Measurements from ENCODE around the gene FRMPD2. TPM values are rescaled to one million over a fixed set of nuclear protein-coding genes. Genes with fewer than 3 reads are reported as not detected.

Gene FRMPD2
- total RNA-seq, 1 donor, result not detected

DNA sequence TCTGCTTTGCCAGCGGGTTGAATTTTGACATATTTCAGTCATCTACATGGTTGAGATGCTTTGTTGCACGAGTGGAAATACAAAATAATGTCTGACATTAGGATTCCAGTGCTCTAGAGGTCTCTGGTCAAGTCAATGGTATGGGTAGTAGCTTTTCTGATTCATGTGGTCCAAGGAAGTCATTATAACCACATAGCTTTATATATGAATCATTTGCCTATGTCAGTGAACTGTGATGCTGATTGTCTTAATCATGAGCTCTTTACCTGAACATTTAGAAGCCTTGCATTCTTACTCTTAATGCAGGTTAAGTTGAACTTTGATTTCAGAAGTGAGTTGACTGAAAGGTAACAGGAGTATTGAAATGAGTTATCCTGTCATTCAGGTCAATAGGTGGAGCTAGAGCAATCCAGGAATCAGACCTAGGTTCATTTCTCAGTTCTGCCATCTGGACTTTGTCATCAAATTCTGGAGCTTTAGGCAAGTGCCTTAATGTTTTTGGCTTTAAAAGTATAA is 35.3 kb upstream of the FRMPD2 start:
- DNase-seq (ENCODE audit: low read depth), result peak; percentile 43
- TF ChIP-seq, protein P1, sequence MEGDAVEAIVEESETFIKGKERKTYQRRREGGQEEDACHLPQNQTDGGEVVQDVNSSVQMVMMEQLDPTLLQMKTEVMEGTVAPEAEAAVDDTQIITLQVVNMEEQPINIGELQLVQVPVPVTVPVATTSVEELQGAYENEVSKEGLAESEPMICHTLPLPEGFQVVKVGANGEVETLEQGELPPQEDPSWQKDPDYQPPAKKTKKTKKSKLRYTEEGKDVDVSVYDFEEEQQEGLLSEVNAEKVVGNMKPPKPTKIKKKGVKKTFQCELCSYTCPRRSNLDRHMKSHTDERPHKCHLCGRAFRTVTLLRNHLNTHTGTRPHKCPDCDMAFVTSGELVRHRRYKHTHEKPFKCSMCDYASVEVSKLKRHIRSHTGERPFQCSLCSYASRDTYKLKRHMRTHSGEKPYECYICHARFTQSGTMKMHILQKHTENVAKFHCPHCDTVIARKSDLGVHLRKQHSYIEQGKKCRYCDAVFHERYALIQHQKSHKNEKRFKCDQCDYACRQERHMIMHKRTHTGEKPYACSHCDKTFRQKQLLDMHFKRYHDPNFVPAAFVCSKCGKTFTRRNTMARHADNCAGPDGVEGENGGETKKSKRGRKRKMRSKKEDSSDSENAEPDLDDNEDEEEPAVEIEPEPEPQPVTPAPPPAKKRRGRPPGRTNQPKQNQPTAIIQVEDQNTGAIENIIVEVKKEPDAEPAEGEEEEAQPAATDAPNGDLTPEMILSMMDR (IDR thresholded peaks at IDR 0.05; ENCODE audit: insufficient read depth, low read length), result no peak
- H3K4me3 ChIP-seq (ENCODE audit: low read depth, low read length), result no peak overlapping the region

DNA sequence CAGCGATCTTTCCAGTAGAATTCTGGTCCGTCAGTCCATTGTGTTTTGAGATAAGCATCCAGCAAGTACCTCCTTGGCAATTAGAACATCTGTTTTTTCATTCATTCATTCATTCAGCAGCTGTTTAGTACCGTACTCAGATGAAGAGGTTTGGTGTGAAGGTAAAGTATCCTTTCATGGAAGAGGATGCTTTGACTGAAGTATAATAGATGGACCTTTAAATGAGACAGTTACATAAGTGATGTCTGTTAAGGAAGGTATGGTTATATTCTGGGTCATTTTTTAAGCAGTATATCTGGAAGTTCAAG is 33.2 kb upstream of the FRMPD2 start:
- peak overlapping the region; percentile 80 for H3K4me3 ChIP-seq (ENCODE audit: low read depth, low read length)
- TF ChIP-seq, protein P1 (IDR thresholded peaks at IDR 0.05; ENCODE audit: insufficient read depth, low read length), result no peak
- peak; percentile 22 for DNase-seq (ENCODE audit: low read depth)

DNA sequence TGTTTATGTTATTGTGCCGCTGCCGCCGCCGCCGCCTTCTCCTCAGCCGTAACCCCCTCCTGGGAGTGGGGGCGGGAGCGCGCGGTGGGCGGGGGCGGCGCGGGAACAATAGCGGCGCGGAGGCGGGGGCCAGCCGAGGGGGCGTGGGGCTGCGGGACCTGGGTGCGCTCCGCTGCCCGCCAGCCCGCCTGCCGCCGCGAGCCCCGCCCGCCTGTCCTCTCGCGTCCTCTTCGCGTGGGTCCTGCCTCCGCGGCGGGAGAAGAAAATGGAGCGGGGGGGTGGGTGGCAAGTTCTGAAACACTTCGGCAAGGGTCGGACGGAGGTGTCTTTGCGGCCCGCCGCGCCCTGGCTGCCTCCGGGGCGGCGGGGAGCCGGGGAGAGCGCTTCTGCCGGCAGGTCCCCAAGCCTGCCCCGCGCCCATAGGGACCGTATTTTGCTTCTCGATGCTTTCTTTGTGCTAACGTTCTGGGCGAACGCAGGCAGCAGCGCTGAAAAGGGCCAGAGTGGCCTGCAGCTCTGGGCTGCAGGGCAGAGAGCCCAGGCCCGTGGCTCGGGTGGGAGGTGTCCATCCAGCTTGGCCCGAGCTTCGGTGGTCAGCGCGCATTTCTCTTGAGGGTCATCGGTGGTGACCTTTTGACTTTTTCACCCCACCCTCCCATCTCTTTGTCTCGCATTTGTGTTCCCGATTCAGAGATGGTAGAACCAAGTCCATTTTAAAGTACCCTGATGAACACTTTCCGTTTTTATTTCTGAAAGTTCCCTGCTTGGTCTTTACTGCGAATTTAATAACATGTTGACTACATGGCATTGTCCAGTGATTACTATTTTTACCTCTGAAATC is 32.6 kb upstream of the FRMPD2 start:
- TF ChIP-seq, protein P1 (IDR thresholded peaks at IDR 0.05; ENCODE audit: insufficient read depth, low read length), result no peak
- peak overlapping the region; percentile 80 for H3K4me3 ChIP-seq (ENCODE audit: low read depth, low read length)
- DNase-seq (ENCODE audit: low read depth), result peak; percentile 20

DNA sequence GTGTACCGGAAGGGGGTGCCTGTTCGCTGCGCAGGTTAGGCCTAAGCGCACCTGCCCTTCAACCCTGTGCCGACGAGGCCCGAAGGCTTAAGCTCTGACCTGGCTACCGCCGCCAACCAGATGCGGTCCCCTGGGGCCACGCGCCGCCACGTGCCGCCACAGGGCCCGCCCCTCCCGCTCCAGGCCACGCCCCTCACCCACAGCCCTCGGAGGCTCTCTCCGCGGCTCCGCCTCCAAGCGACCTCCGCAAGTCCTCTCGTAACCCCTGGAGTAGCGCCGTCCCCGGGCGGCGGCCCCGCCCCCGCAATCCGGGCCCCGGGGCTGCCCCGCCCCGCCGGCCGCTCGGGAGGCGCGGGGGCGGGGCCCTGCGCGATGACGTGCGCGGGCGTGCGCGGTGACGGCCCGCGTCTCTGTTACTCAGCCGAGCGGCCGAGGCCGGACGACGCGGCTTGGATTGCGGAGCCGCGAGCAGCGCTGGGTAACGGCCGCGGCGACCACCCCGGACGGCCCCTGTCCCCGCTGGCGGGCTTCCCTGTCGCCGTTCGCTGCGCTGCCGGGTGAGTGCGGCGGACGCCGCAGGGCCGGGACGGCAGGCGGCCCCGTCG is 31.9 kb upstream of the FRMPD2 start, which contains the start of gene MAPK8:
MAPK8 (plus strand) TSS at position 413 of the 605 bp plus-strand sequence. CDS start 94,984 bp downstream, outside the sequence.
- TF ChIP-seq, protein P1 (IDR thresholded peaks at IDR 0.05; ENCODE audit: insufficient read depth, low read length), result no peak
- H3K4me3 ChIP-seq (ENCODE audit: low read depth, low read length), result peak within 1 kb of the TSS; percentile 80
- DNase-seq (ENCODE audit: low read depth), result peak; percentile 79

DNA sequence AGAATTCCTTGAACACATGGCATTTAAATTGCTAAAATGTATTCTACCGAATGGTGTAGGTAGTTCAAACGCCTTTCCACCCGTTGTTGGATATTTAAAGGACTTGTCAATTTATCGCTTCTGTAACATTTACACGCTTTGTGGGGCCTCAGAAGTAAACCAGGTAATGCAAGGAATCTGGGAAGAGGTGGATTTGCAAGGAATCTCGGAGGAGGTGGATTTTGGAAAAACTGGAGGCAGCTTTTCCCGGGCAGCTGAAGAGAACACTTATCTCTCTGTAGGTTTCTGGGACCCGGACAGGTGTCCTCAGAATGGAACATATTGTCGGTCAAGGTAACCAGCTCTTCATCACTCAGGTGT is 31.4 kb upstream of the FRMPD2 start:
- peak overlapping the region; percentile 67 for H3K4me3 ChIP-seq (ENCODE audit: low read depth, low read length)
- TF ChIP-seq, protein P1 (IDR thresholded peaks at IDR 0.05; ENCODE audit: insufficient read depth, low read length), result no peak
- no peak for DNase-seq (ENCODE audit: low read depth)

DNA sequence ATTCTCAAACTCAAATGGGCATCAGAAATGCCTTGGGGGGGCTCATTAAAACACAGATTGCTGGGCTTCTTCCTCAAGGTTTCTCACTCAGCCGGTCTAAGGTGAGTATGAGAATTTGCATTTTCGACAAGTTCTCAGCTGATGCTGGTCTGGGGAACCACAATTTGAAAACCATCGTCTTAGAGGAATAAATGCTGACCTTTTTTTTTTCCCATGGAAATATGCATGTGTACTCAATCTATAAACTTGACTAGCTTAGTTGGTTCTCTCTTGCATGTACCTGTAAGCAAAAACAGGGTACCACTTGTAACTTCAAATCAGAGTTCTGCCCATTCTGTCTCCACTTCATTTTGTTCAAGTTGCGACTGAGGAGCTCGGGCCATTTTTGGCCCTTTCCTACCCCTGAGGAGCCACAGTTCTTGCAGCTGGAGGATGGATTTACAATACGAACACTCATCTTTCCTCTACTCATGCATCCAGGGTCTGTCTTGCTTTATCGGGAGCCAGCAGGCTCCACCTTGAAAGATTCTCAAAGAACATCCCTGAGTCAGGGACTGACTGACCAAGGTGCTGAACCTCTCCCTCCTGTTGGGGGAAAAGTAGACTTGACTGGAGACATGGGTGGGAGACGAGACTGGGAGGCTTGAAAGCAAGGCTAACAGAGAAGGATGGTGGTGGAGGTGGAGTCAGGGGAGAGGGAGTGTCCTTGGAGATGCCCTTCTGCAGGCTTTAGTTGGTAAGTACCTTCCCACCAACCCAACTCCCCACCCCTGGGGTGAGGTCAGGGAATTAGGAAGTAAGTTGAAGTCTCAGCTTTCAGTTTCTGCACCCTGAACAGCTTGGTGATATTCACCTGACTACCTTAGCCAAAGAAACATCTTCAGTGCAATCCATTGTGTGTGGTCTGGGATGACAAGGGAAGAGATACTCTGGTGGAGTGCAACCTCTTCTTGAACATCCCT is 28.3 kb upstream of the FRMPD2 start:
- H3K4me3 ChIP-seq (ENCODE audit: low read depth, low read length), result no peak overlapping the region
- TF ChIP-seq, protein P1 (IDR thresholded peaks at IDR 0.05; ENCODE audit: insufficient read depth, low read length), result no peak
- no peak for DNase-seq (ENCODE audit: low read depth)
